Stimulated activated CD8-positive, alpha-beta memory T cell treated with anti-CD3 and anti-CD28 coated beads, Interleukin-2, amount 100 ng/mL, for 48 hours (primary cell): ENCODE results near the gene HDDC2.

ENCODE experiments used
- DNase-seq, 2 donors: peaks; one replicate each; pipeline ENCODE4 v3.0.0-alpha.2; 2020; ENCODE audit warnings: low read depth in 2 of 2

Gene HDDC2

GRCh38 chr6:125269328-125269985 is 32.3 kb downstream of the HDDC2 start:
- no peak for DNase-seq

GRCh38 chr6:125268765-125269164 is 33.0 kb downstream of the HDDC2 start:
- no peak for DNase-seq

- DNase-seq, result no peak
These were observed 33.8 kb downstream of the HDDC2 start for GRCh38 chr6:125267806-125268523.

- no peak for DNase-seq
These were observed 37.3 kb downstream of the HDDC2 start for GRCh38 chr6:125264476-125264875.

GRCh38 chr6:125262016-125263013 is 39.5 kb downstream of the HDDC2 start:
- no peak for DNase-seq

GRCh38 chr6:125259354-125259736 is 42.4 kb downstream of the HDDC2 start:
- no peak for DNase-seq

DNA sequence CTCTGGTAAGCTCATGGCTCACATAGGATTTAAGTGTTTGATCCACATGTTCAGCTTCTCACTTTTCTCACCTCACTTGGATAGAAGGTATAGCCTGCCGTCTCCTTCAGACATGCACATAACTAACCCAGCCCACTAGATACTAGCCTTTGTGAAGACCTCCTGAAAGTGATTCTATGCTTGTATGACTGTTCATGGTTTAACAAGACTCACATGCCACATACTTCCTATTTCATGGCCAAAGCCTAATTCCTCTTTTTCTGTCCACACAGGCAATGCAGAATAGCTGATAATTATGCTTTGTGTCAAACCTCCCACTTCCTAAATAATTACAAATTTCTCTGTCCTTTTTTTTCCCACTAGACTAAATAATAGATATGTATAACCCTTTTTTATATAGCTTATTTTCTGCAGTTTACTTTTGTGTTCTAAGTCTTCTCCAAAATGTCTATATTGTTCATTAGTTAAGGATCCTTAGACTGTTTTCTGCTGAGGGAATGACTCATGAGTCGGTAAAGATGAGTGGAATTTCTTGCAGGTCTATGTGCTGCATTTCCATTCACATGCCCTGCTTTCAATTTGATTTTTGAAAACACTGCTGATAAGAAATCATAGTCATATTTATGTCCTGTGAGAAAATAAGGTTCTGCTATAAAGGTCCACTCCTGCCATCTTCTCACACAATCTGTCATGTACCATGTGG is 43.0 kb downstream of the HDDC2 start:
- no peak for DNase-seq

DNA sequence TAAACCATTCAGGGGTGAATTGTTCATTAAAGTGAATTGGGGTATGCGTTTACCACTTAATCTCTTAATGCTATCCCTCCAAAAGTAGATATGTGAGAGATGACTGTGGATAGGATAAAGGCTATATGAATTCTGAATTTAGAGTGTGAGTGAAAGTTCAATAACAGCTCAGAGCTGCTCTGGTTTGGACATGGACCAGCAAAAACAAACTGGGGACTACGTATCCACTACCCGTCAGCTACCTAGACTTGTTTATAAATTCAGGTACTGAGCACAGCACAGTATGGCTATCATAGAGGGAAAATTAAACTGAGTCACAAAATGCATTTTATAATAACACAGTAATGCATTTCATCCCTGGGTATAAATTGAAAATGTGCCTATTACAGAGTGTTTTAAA is 44.4 kb downstream of the HDDC2 start:
- no peak for DNase-seq

- DNase-seq, result no peak
These were observed 46.6 kb downstream of the HDDC2 start for GRCh38 chr6:125255201-125255600.

- DNase-seq, result no peak
These were observed 47.4 kb downstream of the HDDC2 start for GRCh38 chr6:125254321-125254720.

GRCh38 chr6:125253881-125254280 is 47.9 kb downstream of the HDDC2 start:
- DNase-seq, result no peak

DNA sequence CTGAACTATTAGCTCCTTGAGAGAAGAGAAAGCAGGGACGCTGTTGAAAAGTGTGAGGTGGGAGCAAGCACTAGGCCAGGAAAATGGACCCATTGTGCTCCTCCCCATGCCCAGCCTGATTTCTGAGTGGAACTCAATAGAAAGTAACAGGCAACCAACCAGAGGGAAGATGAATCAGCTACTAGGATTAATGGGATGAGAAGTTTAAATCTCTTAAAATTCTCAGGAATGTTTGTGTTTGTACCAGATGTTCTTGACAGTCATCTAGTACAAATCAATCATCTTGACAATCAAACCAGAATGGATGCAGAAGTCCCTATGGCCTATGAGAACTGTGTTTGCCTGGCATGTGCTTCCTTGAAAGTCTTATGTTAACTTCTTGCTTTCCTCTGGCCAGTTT is 48.9 kb downstream of the HDDC2 start:
- no peak for DNase-seq

DNA sequence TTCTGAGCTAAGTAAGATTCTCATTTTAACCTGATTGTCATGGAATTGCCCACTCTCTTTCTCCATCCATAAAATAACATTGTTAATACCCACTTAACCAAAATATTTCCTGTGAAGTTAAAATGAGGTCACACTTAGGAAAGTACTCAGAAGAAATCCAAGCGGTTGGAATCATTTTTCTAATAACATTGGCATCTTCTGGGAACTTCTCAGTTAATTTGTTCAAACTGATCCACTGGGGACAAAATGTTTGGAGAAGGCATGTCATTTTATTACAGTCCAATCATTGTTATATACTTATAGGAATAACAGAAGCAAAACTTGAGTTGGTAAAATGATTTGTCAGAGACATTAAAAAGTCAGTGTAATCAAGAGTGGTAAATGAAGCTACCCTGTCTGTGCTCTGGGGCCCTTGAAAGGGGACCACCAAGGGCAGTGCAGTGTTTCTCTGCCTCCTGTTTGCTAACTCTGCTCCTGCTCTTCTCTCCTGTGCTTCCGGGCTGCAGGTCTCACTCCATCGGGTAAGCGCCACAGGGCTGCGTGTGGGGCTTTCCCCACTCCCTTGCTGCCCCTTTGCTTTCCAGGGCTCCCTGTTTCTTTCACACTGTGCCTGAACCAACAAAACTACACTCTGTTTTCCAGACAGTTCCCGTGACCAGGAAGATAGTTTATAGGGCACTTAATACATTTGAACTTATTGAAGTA is 50.1 kb downstream of the HDDC2 start:
- DNase-seq, result no peak

DNA sequence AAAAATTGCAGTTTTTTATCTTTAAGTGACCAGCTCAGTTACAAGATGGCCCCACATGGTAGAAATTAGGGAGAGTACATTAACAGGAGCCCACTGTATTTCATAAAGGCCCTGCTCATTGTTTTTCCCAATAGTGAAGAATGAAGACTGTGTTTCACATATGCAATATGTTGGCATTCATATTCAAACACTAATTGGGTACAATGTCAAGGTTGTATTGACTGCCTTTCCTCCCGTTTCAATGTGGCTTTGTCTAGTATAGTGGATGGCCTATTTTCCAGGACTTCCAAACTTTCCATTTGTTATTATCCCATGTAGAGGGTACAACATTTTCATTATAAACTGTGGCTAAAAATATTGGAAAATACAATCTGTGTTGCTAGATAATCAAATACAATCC is 51.3 kb downstream of the HDDC2 start:
- DNase-seq, result no peak

GRCh38 chr6:125248136-125248535 is 53.6 kb downstream of the HDDC2 start:
- no peak for DNase-seq

- DNase-seq, result no peak
These were observed 55.2 kb downstream of the HDDC2 start for GRCh38 chr6:125246566-125246965.

DNA sequence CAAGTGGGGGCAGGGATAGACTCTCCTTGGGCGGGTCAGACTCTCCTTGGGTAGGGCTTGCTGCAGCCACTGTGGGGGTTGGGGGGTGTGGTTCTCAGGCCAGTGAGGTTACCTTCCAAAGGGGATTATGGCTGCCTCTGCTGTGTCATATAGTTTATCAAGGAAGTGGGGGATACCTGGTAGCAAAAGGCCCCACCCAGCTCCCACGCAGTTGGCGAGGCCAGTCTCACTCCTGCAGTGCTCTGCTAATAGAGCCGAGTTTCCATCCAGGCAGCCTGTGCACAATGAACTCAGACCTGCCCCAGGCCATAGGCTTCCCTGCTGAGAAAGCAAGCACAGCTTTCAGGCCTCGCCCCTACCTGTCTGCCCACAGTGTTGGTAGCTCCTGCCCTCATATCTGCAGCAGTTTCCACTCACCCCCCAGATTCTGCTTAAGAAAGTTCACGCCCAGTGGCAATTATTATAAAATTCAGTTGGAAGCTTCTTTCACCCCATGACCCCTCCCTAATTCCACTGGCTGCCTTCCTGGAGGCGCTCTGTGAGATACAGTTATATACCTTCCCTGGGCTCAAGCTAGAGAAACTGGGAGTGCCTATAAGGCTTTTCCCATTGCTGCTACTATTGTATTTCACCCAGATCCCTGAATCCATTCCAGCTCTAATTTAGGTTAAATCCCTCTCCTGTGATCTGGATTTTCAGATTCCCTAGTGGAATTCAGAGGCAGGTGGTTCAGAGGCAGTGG is 56.1 kb downstream of the HDDC2 start:
- DNase-seq, result no peak

GRCh38 chr6:125245109-125245508 is 56.7 kb downstream of the HDDC2 start:
- DNase-seq, result no peak

DNA sequence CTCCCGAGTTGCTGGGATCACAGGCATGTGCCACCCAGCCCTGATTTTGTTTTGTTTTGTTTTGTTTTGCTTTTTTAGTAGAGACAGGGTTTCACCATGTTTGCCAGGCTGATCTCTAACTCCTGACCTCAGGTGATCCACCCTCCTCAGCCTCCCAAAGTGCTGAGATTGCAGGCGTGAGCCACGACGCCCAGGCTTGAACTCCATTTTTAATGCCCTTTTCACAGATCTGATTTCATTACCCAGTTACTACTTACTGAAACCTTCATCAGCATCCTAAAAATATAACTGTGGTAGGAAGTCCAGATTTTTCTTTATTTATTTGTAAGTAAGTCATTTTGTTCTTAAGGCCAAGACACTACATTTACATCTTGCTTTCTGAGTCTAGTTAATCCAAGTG is 64.0 kb downstream of the HDDC2 start:
- no peak for DNase-seq

- no peak for DNase-seq
These were observed 65.0 kb downstream of the HDDC2 start for GRCh38 chr6:125236536-125237327.
